ENCODE results near the gene COA8. TPM values are rescaled to one million over a fixed set of nuclear protein-coding genes. Genes with fewer than 3 reads are reported as not detected.

Gene COA8
- total RNA-seq, 8 experiments from 2014 or later = 38.8 to 69.5 (median 56.7) TPM

DNA sequence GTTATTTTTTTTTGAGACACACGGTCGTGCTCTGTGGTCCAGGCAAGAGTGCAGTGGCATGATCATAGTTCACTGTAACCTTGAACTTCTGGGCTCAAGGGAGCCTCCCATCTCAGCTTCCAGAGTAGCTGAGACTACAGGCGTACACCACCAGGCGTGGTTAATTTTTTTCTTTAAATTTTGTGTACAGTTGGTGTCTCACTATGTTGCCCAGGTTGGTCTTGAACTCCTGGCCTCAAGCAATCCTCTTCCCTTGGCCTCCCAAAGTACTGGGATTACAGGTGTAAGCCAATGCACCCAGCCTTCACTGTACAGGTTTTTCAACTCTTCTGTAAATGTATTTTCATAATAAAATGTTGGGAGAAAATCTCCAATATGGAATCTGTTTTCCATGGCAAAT lies 60.5 kb downstream of the COA8 start:
- in situ Hi-C loops (cut with MboI; ENCODE audit: low pct_unique_long_range_greater_than_20kb in 2 of 9, low sequenced_read_pairs in 9 of 9, unreplicated experiment in 9 of 9) = no loop called here
- H3K27ac ChIP-seq = no peak overlapping the region
- WGBS, 10 experiments = 17 to 100% (median 94%) methylated on average over 1 to 4 of the region's 4 CpGs; no CpG with 5 or more reads in 5 of the 10 experiments
- no peak overlapping the region for H3K4me3 ChIP-seq
- peaks cover 4 to 5% of the 10 kb centered on the region in 2 donors for H3K4me1 ChIP-seq (replicated peaks in 1 of 2)
- ATAC-seq (replicated peaks in 6 of 8) = no peak

DNA sequence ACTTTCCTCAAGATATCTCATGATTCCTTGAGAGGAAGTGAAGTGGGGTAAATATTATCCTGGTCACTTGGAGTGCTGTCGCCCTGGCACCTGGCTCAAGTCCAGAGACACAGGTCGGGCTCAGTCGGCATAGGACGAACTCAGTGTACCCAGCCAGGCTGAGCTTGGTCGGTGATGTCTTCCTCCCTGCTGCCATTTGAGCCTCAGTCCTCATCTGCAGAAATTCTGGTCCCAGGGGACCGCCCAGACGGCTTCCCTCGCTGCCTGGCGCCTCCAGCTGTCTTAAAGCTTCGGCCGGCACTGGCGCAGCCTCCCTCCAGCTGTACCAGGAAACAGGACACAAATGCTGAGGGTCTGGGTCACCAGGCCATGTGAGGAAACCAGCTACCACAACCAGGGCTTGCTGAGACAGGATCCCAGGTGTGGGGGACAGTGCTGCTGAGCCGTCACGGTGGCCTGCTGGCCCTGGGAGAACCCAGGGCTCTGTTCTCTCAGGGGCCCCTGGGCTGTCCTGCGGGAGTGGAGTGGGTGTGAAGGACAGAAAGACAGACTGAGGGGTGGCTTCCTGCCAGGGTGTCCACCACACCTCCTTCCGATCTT lies 61.2 kb downstream of the COA8 start:
- no peak overlapping the region for H3K4me3 ChIP-seq
- no peak overlapping the region for H3K27ac ChIP-seq
- in situ Hi-C loops (cut with MboI; ENCODE audit: low pct_unique_long_range_greater_than_20kb in 2 of 9, low sequenced_read_pairs in 9 of 9, unreplicated experiment in 9 of 9) = no loop called here
- ATAC-seq (replicated peaks in 6 of 8) = no peak
- H3K4me1 ChIP-seq (replicated peaks in 1 of 2) = peaks cover 7% of the 10 kb centered on the region in 2 donors
- WGBS, 10 experiments = 45 to 80% (median 77%) methylated on average over 1 to 10 of the region's 16 CpGs; no CpG with 5 or more reads in 4 of the 10 experiments

DNA sequence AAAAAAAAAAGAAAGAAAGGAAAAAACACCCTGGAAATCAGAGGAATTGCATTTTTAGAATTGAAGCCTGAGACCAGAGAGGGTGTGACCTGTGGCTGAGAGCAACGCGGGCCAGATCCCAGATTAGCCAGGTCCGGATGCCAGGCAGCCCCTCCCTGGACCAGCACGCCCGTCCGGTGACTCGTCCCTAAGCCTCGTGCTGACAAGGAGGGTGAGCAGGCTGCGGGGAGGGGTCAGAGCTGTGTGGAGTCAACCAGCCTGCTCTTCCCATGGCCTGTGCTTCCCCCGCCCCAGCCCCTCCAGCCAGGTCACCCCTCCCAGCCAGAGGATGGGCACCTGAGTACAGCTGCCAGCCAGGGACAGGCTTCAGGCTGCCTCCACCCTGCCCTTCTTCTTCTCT lies 62.1 kb downstream of the COA8 start:
- Histone ChIP-seq H3K4me1 (replicated peaks in 1 of 2) (peaks cover 7% of the 10 kb centered on the region in 2 donors), H3K4me3 (no peak overlapping the region), H3K27ac (no peak overlapping the region)
- ATAC-seq (replicated peaks in 6 of 8) = peak in 3 of 8 experiments; percentile 33 to 53 (median 43)
- in situ Hi-C loops (cut with MboI; ENCODE audit: low pct_unique_long_range_greater_than_20kb in 2 of 9, low sequenced_read_pairs in 9 of 9, unreplicated experiment in 9 of 9) = no loop called here
- WGBS, 10 experiments = 17% methylated on average over 1 of the region's 10 CpGs; no CpG with 5 or more reads in 9 of the 10 experiments

DNA sequence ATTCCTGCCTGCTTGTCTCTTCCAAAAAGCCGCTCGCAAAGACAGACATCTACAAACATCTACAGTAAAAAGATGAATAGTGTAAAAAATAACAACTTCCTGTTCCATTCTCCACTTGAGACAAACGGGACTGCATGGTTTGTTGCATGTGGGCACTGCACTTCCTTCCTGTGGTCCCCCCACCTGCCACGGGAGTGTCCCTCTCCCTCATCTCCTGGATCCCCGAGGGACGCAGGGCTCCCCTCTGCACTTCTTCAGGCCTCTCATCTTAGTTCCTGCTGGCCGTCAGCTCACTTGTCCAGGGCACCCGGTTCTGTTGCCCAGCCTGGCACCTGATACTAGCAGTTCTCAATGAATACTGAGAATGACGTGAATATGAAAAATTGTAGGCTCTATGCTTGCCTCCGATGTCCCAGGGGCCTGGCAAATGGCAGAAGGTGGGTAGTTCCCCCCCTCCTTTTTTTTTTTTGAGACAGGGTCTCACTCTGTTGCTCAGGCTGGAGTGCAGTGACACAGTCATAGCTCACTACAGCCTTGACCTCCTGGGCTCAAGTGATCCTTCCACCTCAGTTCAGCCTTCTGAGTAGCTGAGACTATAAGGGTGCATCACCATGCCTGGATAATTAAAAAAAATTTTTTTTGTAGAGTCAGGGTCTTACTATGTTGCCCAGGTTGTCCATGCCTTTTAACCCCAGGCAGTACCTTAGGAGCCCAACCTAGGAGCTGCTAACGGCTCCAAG lies 62.8 kb downstream of the COA8 start:
- H3K27ac ChIP-seq = no peak overlapping the region
- in situ Hi-C loops (cut with MboI; ENCODE audit: low pct_unique_long_range_greater_than_20kb in 2 of 9, low sequenced_read_pairs in 9 of 9, unreplicated experiment in 9 of 9) = no loop called here
- ATAC-seq (replicated peaks in 6 of 8) = no peak

DNA sequence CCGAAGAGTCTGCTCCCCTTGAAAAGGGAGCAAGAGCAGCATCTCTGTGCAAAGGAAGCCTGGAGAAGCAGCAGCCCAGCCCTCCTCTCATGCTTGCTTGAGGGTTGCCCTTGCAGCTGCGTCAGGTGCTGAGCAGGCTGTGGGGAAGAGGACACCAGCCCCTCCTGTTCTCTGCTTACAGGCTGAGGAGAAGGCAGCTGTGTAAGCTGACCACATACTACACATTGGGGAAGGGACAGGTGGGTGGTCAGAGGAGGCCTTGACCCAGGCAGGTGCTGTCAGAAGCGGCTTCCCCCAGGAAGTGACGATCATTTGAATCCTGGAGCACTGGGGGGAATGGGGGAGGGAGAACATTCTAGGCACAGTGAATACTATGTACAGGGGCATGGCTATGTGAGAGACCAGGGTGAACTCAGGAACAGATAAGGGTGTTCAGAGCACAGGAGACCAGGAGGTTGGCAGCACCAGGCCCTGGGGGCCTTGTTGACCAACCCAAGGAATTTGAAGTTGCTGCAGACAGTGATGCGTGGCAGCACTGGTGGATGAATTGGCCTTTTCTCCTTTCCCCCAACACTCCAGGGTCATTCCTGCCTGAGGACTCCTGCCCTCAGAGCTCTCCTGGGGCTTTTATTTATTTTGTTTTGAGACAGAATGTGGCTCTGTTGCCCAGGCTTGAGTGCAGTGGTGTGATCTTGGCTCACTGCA lies 63.5 kb downstream of the COA8 start:
- Histone ChIP-seq H3K4me1 (replicated peaks in 1 of 2) (peaks cover 13 to 15% of the 10 kb centered on the region in 2 donors), H3K27ac (no peak overlapping the region), H3K4me3 (no peak overlapping the region)
- no peak for ATAC-seq (replicated peaks in 6 of 8)
- in situ Hi-C loops (cut with MboI; ENCODE audit: low pct_unique_long_range_greater_than_20kb in 2 of 9, low sequenced_read_pairs in 9 of 9, unreplicated experiment in 9 of 9) = no loop called here
- WGBS, 10 experiments = 14 to 83% (median 73%) methylated on average over 1 to 3 of the region's 5 CpGs; no CpG with 5 or more reads in 4 of the 10 experiments

More for the DNA sequence above, 62.8 kb downstream of the COA8 start:
- Histone ChIP-seq H3K4me1 (replicated peaks in 1 of 2) (peaks cover 7 to 9% of the 10 kb centered on the region in 2 donors), H3K4me3 (no peak overlapping the region)
- WGBS, 10 experiments = 14 to 100% (median 73%) methylated on average over 1 to 8 of the region's 11 CpGs; no CpG with 5 or more reads in 1 of the 10 experiments

DNA sequence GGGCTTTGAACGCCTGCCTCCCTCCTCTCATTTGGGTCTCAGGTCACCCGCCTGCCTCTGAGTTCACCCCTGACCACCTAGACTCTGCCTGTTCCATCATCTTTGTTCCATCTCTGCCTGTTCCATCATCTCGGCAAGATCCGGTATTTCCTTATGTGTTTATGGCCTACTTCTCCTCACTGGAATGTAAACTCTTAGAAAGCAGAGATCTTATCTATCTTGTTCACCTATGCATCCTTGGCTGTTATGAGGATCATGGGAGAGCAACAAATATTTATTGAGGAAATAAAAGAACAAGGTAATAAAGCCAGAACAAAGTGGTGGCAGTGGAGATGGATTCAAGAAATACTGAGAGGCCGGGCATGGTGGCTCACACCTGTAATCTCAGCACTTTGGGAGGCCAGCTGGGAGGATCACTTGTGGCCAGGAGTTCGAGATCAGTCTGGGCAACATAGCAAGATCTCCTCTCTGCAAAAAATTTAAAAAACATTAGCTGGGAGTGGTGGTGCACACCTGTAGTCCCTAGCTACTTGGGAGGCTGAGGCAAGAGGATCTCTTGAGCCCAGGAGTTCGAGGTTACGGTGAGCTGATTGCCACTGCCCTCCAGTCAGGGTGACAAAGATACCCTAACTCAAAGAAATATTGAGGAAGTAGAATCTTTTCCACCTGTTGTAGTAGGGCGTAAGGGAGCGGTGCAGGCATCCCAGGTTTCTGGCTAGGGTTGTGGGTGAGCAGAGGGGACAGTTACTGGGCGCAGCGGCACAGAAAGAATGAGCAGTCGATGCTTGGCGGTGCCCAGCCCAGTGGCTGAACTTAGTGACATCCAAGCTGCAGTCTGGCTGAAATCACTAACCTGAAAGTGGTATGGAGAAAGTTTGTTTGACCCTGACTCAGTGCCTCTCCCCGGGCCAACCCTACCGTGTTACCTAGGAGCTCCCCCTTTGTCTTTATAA lies 64.6 kb downstream of the COA8 start:
- WGBS, 10 experiments = 78 to 97% (median 90%) methylated on average over 2 to 12 of the region's 16 CpGs; no CpG with 5 or more reads in 1 of the 10 experiments
- no peak overlapping the region for H3K27ac ChIP-seq

DNA sequence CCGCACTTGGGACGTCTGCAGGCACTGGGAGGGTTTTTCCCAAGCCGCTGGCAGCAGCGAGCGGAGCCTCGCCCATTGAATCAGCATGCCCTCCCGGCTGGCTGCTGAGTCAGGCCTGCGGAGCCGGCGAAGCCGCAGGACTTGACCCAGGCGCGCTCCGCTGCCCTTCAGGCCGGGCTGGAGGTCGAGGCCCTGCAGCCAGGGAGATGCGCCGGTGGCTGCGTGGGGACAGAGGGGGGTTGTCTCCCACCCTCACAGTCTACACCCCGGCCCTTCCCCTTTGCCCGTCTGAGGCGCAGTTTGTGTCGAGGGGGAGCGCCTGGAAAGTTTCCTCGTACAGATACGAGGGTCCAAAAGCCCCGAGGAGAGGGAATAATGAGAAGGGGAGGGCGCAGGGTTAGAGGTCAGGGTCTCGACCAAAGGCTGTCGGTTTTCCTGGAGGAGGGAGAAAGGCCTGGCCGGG lies 65.5 kb downstream of the COA8 start:
- ATAC-seq (replicated peaks in 6 of 8) = peak; percentile 27 to 55 (median 38)
- Histone ChIP-seq H3K4me1 (replicated peaks in 1 of 2) (peaks cover 13 to 15% of the 10 kb centered on the region in 2 donors), H3K4me3 (peak overlapping the region; percentile 70 to 99 (median 90)), H3K27ac (peak overlapping the region; percentile 90 to 95)
- 17% methylated on average over 11 of the region's 31 CpGs; no CpG with 5 or more reads in 9 of the 10 experiments for WGBS, 10 experiments
- in situ Hi-C loops (cut with MboI; ENCODE audit: low pct_unique_long_range_greater_than_20kb in 2 of 9, low sequenced_read_pairs in 9 of 9, unreplicated experiment in 9 of 9) = no loop called here

More for the DNA sequence above, 64.6 kb downstream of the COA8 start:
- in situ Hi-C loops (cut with MboI; ENCODE audit: low pct_unique_long_range_greater_than_20kb in 2 of 9, low sequenced_read_pairs in 9 of 9, unreplicated experiment in 9 of 9) = no loop called here
- H3K4me1 ChIP-seq (replicated peaks in 1 of 2) = peaks cover 13 to 15% of the 10 kb centered on the region in 2 donors
- H3K4me3 ChIP-seq = no peak overlapping the region
- ATAC-seq (replicated peaks in 6 of 8) = no peak

DNA sequence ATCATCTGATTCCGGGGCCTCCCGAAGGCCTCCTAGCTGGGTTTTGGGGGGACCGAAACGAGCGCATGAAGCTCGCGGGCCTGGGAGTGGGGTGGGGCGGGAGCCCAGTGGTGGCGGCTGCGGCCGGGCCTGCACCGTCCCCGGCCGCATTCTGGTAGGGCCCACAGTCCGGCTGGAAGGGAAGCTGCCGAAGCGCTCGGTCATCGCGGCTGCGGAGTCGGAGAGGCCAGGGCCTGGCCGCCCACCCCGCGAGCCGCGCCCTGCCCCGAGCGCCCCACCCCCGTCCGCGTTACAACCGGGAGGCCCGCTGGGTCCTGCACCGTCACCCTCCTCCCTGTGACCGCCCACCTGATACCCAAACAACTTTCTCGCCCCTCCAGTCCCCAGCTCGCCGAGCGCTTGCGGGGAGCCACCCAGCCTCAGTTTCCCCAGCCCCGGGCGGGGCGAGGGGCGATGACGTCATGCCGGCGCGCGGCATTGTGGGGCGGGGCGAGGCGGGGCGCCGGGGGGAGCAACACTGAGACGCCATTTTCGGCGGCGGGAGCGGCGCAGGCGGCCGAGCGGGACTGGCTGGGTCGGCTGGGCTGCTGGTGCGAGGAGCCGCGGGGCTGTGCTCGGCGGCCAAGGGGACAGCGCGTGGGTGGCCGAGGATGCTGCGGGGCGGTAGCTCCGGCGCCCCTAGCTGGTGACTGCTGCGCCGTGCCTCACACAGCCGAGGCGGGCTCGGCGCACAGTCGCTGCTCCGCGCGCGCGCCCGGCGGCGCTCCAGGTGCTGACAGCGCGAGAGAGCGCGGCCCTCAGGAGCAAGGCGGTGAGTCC lies 66.1 kb downstream of the COA8 start, which contains the start of gene KLC1:
KLC1 (plus strand) TSS at position 528 of the 819 bp plus-strand sequence. CDS start 25,354 bp downstream, outside the sequence.
- Histone ChIP-seq H3K4me1 (replicated peaks in 1 of 2) (peaks cover 13 to 15% of the 10 kb centered on the region in 2 donors), H3K4me3 (peak within 1 kb of the TSS; percentile 70 to 99 (median 90)), H3K27ac (peak within 1 kb of the TSS; percentile 90 to 95)
- WGBS, 10 experiments = 0 to 7% methylated on average over 1 to 3 of the region's 97 CpGs; no CpG with 5 or more reads in 8 of the 10 experiments
- peak; percentile 42 to 83 (median 77) for ATAC-seq (replicated peaks in 6 of 8)
- in situ Hi-C loops (cut with MboI; ENCODE audit: low pct_unique_long_range_greater_than_20kb in 2 of 9, low sequenced_read_pairs in 9 of 9, unreplicated experiment in 9 of 9) = no loop called here

DNA sequence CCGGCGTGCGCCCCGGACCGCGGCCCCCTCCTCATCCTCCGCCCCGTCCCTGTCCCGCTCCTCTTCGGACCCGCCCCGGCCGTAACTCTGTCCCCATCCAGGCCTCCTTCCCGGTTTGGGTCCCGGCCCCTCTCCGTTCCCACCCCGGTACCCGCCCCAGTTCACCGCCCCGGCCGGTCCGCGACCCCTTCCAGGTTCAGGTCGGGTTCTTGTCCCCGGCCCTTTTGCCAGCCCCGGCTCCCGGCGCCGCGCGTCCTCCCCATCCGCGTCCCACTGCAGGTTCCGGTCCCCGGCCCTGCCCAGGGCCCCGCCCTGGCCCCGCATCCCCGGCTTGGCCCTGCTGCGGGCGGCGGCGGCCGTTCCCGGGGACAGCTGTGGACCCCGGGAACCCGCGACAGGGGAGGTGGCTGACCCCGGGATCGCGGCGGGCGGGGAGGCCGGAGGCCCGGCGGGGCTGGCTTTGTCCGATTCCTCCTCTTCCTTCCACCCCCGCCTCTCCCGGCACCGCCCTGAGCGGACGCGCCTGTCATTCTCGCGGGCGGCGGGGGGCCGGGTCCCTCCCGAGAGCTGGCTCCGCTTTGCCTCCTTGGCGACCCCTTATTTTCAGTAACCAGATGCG lies 66.9 kb downstream of the COA8 start:
- H3K4me1 ChIP-seq (replicated peaks in 1 of 2) = peaks cover 13 to 15% of the 10 kb centered on the region in 2 donors
- H3K27ac ChIP-seq = peak overlapping the region; percentile 90 to 95
- WGBS, 10 experiments = 0% methylated on average over 1 to 4 of the region's 71 CpGs; no CpG with 5 or more reads in 6 of the 10 experiments
- in situ Hi-C loops (cut with MboI; ENCODE audit: low pct_unique_long_range_greater_than_20kb in 2 of 9, low sequenced_read_pairs in 9 of 9, unreplicated experiment in 9 of 9) = no loop called here
- H3K4me3 ChIP-seq = peak overlapping the region; percentile 70 to 99 (median 90)
- peak; percentile 10 to 51 (median 42) for ATAC-seq (replicated peaks in 6 of 8)

DNA sequence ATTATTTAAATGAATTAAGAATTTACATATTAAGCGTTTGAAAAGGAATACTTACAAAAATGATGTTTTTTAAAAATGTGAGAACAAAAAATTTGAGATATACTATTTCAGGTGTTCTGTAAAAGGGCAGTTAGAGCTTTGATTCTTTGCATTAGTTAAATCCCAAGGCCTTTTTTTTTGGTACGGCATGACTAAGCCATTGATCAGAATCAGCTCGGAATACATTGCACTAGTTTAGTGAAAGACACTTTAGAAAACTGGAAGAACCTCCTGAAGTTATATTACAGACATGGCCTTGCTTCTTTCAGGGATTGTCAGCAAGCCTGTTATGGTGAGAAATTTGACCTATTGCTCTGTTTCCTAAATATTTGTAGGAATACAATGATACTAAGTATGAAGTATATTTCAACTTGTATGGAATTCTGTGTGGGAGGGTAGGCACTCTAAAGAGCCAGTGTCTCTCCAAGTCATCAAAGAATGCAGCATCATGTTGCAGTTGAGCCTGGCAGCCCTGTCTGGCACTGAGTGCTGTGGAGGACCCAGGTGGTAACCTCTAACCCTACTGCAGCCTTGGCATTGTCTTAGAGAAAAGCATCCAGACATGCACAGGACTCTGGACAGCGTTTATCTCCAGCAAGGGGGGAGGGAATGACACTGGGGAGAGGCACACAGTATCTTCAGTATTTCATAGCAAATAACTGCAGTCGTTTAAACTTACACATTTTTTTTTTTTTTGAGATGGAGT lies 67.8 kb downstream of the COA8 start:
- Histone ChIP-seq H3K4me1 (replicated peaks in 1 of 2) (peaks cover 13 to 15% of the 10 kb centered on the region in 2 donors), H3K4me3 (peak overlapping the region; percentile 70 to 99 (median 90)), H3K27ac (no peak overlapping the region)
- in situ Hi-C loops (cut with MboI; ENCODE audit: low pct_unique_long_range_greater_than_20kb in 2 of 9, low sequenced_read_pairs in 9 of 9, unreplicated experiment in 9 of 9) = no loop called here
- WGBS, 10 experiments = 0 to 50% (median 11%) methylated on average over 1 to 5 of the region's 5 CpGs
- ATAC-seq (replicated peaks in 6 of 8) = no peak

Measured in motor neuron (in vitro differentiated cells).